ENCODE measurements around the gene KIT.

GRCh38 chr4:54764476-54764875 lies 106.7 kb downstream of the KIT start:
- TF ChIP-seq EZH2 (IDR thresholded peaks at IDR 0.05) (no peak), POLR2AphosphoS5 (IDR thresholded peaks at IDR 0.05; ENCODE audit: borderline replicate concordance, low read depth, low read length) (no peak), FOXP2 (optimal IDR thresholded peaks at IDR 0.05; ENCODE audit: control extremely low read depth, extremely low read length, insufficient read depth) (no peak)
